ENCODE results near the gene ABHD15.

The ABHD15 gene

DNA sequence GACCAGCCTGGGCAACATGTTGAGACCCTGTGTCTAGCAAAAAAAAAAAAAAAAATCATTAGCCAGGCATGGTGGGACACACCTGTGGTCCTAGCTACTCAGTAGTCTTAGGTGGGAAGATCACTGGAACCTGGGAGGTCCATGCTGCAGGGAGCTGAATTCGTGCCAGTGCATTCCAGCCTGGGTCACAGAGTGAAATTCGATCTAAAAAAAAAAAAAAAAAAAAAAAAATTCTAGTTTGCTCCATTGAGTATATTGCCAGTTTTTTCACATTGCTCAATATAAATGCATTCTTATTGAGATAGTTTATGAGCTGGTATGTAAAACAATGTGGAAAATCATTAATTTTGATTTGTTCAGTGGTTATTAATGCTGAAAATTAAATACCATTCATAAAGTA lies 52.0 kb downstream of the ABHD15 start:
- no peak for DNase-seq

DNA sequence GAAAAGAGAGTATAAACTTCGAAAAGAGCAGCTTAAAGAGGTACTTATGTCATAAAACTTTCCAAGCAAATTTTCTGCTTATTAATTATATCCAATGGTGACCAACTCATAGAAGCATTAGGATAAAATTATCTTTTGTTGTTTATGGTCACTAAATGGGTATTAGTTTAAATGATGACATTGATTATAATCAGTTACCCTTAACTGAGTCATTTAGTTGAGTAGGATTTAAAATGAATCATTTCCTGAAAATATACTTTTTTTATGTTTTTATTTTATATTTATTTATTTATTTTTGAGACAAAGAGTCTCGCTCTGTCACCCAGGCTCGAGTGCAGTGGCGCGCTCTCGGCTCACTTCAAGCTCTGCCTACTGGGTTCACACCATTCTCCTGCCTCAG lies 55.9 kb downstream of the ABHD15 start:
- no peak for DNase-seq
